ENCODE measurements around the gene NTN1. TPM values are rescaled to one million over a fixed set of nuclear protein-coding genes. Genes with fewer than 3 reads are reported as not detected.

NTN1 gene
- total and polyA plus RNA-seq, 2 of the 13 experiments (the other 11 are each of a cell fraction or from before 2014, with no cell fraction given): 0.04 to 0.05 TPM

DNA sequence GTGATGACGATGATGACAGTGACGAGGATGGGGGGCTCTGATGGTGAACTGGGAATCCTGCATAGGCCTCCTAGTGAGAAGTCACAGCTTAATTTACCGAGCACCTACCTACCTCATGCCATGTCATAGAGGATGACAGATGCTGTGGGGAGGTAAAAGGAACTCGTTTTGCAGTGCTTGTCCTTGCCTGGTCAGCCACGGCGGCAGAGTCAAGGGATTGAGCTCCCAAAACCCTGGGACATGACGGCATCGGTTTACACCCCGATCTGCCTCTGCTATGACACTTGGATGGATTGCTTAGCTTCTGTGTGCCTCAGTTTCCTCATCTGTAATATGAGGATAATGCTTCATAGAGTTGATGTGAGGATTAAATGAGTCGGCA lies 103.2 kb downstream of the NTN1 start:
- CTCF ChIA-PET (ENCODE audit: low intra/inter-chr PET ratio, low total read pairs): no interaction called here
- Histone ChIP-seq H3K9ac (ENCODE audit: insufficient read depth, low read depth, low read length) (no peak overlapping the region), H3K36me3 (replicated peaks in 1 of 2; ENCODE audit: control insufficient read depth in 1 of 2, insufficient read depth in 2 of 2, low read length in 2 of 2) (no peaks in the 10 kb centered on the region), H3K27ac (ENCODE audit: extremely low read length, insufficient read depth, low read length) (no peak overlapping the region), H4K20me1 (ENCODE audit: insufficient read depth, low read length) (no peaks in the 10 kb centered on the region; the same call in 1 of the 2 replicates), H3K4me2 (ENCODE audit: low read depth, low read length) (no peak overlapping the region), H3K4me1 (ENCODE audit: insufficient read depth, low read length) (no peaks in the 10 kb centered on the region), H3K79me2 (ENCODE audit: insufficient read depth, low read length) (no peaks in the 10 kb centered on the region), H2AFZ (ENCODE audit: low read length) (no peak overlapping the region), H3K27me3 (ENCODE audit: control insufficient read depth in 1 of 2, insufficient read depth in 2 of 2, low read length in 2 of 2) (peaks cover 3 to 66% of the 10 kb centered on the region in 2 experiments; a peak in 3 of 5 replicates), H3K9me3 (ENCODE audit: low read length) (no peaks in the 10 kb centered on the region), H3K4me3 (replicated peaks in 1 of 3; ENCODE audit: insufficient read depth in 1 of 3, low read depth in 2 of 3, low read length in 3 of 3) (no peak overlapping the region)
- TF ChIP-seq CREB1 (IDR thresholded peaks at IDR 0.05) (peak; percentile 64), CREB1 (CRISPR knock-in tag; IDR thresholded peaks at IDR 0.05) (no peak), PCBP1 (IDR thresholded peaks at IDR 0.05; ENCODE audit: borderline replicate concordance, low read depth, low read length) (no peak)
- no peak for FAIRE-seq
- in situ Hi-C loops (cut with HindIII; ENCODE audit: extremely low pct_ligation_motif_present, low pct_unique_long_range_greater_than_20kb): no loop called here
- no peak for DNase-seq (ENCODE audit: low spot score)
- ATAC-seq: no peak
- intact Hi-C loops (cut with micrococcal nuclease; ENCODE audit: unreplicated experiment): no loop called here
- no TSS peak for BruUV-seq (replicated peaks)
- WGBS (ENCODE audit: low lambda C conversion rate): 14% methylated on average over 6 of the region's 10 CpGs
- POLR2A ChIA-PET: no interaction called here

DNA sequence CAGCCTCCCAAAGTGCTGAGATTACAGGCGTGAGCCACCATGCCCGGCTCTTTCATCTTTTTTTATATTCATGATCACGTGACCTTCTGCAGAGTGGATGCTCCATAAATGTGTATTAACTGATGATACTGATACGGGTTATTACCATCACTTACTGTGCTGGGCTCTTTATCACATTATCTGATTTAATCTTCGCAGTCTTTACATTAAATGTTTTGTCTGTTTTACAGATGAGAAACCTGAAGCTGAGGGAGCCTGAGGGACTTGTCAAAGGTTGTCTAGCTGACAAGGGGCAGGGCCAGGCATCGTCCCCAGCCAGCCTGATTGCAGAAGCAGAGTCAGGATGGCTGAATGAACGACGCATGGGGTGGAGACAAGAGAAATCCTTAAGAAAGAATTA lies 104.4 kb downstream of the NTN1 start:
- intact Hi-C loops (cut with micrococcal nuclease; ENCODE audit: unreplicated experiment) (no loop called here), in situ Hi-C loops (cut with HindIII; ENCODE audit: extremely low pct_ligation_motif_present, low pct_unique_long_range_greater_than_20kb) (no loop called here)
- ATAC-seq (no peak), FAIRE-seq (no peak), DNase-seq (ENCODE audit: low spot score) (no peak)
- 21% methylated on average over 8 of the region's 8 CpGs for WGBS (ENCODE audit: low lambda C conversion rate)
- H3K4me3 ChIP-seq (replicated peaks in 1 of 3; ENCODE audit: insufficient read depth in 1 of 3, low read depth in 2 of 3, low read length in 3 of 3): no peak overlapping the region
- peaks cover 3 to 77% of the 10 kb centered on the region in 2 experiments; a peak in 3 of 5 replicates for H3K27me3 ChIP-seq (ENCODE audit: control insufficient read depth in 1 of 2, insufficient read depth in 2 of 2, low read length in 2 of 2)
- no peak overlapping the region for H3K27ac ChIP-seq (ENCODE audit: extremely low read length, insufficient read depth, low read length)
- H3K9ac ChIP-seq (ENCODE audit: insufficient read depth, low read depth, low read length): no peak overlapping the region
- POLR2A ChIA-PET: no interaction called here
- TF ChIP-seq RAD51 (IDR thresholded peaks at IDR 0.05; ENCODE audit: borderline replicate concordance): peak; percentile 52; the same call in 1 of the 2 replicates
- TF ChIP-seq, protein P1, sequence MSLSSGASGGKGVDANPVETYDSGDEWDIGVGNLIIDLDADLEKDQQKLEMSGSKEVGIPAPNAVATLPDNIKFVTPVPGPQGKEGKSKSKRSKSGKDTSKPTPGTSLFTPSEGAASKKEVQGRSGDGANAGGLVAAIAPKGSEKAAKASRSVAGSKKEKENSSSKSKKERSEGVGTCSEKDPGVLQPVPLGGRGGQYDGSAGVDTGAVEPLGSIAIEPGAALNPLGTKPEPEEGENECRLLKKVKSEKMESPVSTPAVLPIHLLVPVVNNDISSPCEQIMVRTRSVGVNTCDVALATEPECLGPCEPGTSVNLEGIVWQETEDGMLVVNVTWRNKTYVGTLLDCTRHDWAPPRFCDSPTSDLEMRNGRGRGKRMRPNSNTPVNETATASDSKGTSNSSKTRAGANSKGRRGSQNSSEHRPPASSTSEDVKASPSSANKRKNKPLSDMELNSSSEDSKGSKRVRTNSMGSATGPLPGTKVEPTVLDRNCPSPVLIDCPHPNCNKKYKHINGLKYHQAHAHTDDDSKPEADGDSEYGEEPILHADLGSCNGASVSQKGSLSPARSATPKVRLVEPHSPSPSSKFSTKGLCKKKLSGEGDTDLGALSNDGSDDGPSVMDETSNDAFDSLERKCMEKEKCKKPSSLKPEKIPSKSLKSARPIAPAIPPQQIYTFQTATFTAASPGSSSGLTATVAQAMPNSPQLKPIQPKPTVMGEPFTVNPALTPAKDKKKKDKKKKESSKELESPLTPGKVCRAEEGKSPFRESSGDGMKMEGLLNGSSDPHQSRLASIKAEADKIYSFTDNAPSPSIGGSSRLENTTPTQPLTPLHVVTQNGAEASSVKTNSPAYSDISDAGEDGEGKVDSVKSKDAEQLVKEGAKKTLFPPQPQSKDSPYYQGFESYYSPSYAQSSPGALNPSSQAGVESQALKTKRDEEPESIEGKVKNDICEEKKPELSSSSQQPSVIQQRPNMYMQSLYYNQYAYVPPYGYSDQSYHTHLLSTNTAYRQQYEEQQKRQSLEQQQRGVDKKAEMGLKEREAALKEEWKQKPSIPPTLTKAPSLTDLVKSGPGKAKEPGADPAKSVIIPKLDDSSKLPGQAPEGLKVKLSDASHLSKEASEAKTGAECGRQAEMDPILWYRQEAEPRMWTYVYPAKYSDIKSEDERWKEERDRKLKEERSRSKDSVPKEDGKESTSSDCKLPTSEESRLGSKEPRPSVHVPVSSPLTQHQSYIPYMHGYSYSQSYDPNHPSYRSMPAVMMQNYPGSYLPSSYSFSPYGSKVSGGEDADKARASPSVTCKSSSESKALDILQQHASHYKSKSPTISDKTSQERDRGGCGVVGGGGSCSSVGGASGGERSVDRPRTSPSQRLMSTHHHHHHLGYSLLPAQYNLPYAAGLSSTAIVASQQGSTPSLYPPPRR (CRISPR knock-in tag; IDR thresholded peaks at IDR 0.05; ENCODE audit: borderline replicate concordance): no peak
- CTCF ChIA-PET (ENCODE audit: low intra/inter-chr PET ratio, low total read pairs): no interaction called here
- BruUV-seq (replicated peaks): no TSS peak
- H2AFZ ChIP-seq (ENCODE audit: low read length): no peak overlapping the region
- no peaks in the 10 kb centered on the region for H3K4me1 ChIP-seq (ENCODE audit: insufficient read depth, low read length)
- H3K79me2 ChIP-seq (ENCODE audit: insufficient read depth, low read length): no peaks in the 10 kb centered on the region
- H4K20me1 ChIP-seq (ENCODE audit: insufficient read depth, low read length): no peaks in the 10 kb centered on the region; the same call in 1 of the 2 replicates
- H3K36me3 ChIP-seq (replicated peaks in 1 of 2; ENCODE audit: control insufficient read depth in 1 of 2, insufficient read depth in 2 of 2, low read length in 2 of 2): no peaks in the 10 kb centered on the region
- no peaks in the 10 kb centered on the region for H3K9me3 ChIP-seq (ENCODE audit: low read length)
- H3K4me2 ChIP-seq (ENCODE audit: low read depth, low read length): no peak overlapping the region

Data from HepG2 (cell line).